ENCODE results near the gene ADAMTS16.
"Not testable (repeated sequence)": the region's sequence is repeated elsewhere in the genome, so short reads cannot be mapped to it uniquely, and the experiment has no call there.

The ADAMTS16 gene

GRCh38 chr5:5116956-5117355, 23.2 kb upstream of the ADAMTS16 start:
- H3K36me3 ChIP-seq (ENCODE audit: insufficient read depth, low read length), result no peaks in the 10 kb centered on the region
- H3K9ac ChIP-seq (ENCODE audit: insufficient read length), result no peak overlapping the region
- no peak for TF ChIP-seq POLR2AphosphoS5 (IDR thresholded peaks at IDR 0.05; ENCODE audit: borderline replicate concordance, low read depth, low read length)
- no peak for TF ChIP-seq EZH2 (IDR thresholded peaks at IDR 0.05)
- no peak for TF ChIP-seq FOXP2 (optimal IDR thresholded peaks at IDR 0.05; ENCODE audit: control extremely low read depth, extremely low read length, insufficient read depth)
- H3K27ac ChIP-seq, result no peak overlapping the region
- H3K4me3 ChIP-seq, result no peak overlapping the region
- no peaks in the 10 kb centered on the region for H3K9me3 ChIP-seq (ENCODE audit: low read depth, low read length)
- DNase-seq (ENCODE audit: low read depth, low spot score), result no peak

- Histone ChIP-seq H3K36me3 (ENCODE audit: insufficient read depth, low read length) (no peaks in the 10 kb centered on the region), H3K9ac (ENCODE audit: insufficient read length) (no peak overlapping the region), H3K27ac (no peak overlapping the region), H3K4me3 (no peak overlapping the region), H3K9me3 (ENCODE audit: low read depth, low read length) (no peaks in the 10 kb centered on the region)
- no peak for DNase-seq (ENCODE audit: low read depth, low spot score)
- TF ChIP-seq EZH2 (IDR thresholded peaks at IDR 0.05), result no peak
- TF ChIP-seq POLR2AphosphoS5 (IDR thresholded peaks at IDR 0.05; ENCODE audit: borderline replicate concordance, low read depth, low read length), result no peak
- TF ChIP-seq FOXP2 (optimal IDR thresholded peaks at IDR 0.05; ENCODE audit: control extremely low read depth, extremely low read length, insufficient read depth), result no peak
Measured at GRCh38 chr5:5122776-5123175, 17.4 kb upstream of the ADAMTS16 start.

- no peak overlapping the region for H3K27ac ChIP-seq
- H3K9me3 ChIP-seq (ENCODE audit: low read depth, low read length), result no peaks in the 10 kb centered on the region
- no peak overlapping the region for H3K9ac ChIP-seq (ENCODE audit: insufficient read length)
- TF ChIP-seq FOXP2 (optimal IDR thresholded peaks at IDR 0.05; ENCODE audit: control extremely low read depth, extremely low read length, insufficient read depth), result no peak
- TF ChIP-seq EZH2 (IDR thresholded peaks at IDR 0.05), result no peak
- no peak for TF ChIP-seq POLR2AphosphoS5 (IDR thresholded peaks at IDR 0.05; ENCODE audit: borderline replicate concordance, low read depth, low read length)
- no peaks in the 10 kb centered on the region for H3K36me3 ChIP-seq (ENCODE audit: insufficient read depth, low read length)
- DNase-seq (ENCODE audit: low read depth, low spot score), result no peak
- H3K4me3 ChIP-seq, result no peak overlapping the region
Measured at GRCh38 chr5:5124231-5124630, 15.9 kb upstream of the ADAMTS16 start.

GRCh38 chr5:5126444-5126843, 13.7 kb upstream of the ADAMTS16 start:
- Histone ChIP-seq H3K27ac (no peak overlapping the region), H3K9ac (ENCODE audit: insufficient read length) (no peak overlapping the region), H3K36me3 (ENCODE audit: insufficient read depth, low read length) (no peaks in the 10 kb centered on the region), H3K4me3 (no peak overlapping the region), H3K9me3 (ENCODE audit: low read depth, low read length) (no peaks in the 10 kb centered on the region)
- no peak for DNase-seq (ENCODE audit: low read depth, low spot score)
- TF ChIP-seq EZH2 (IDR thresholded peaks at IDR 0.05) (no peak), POLR2AphosphoS5 (IDR thresholded peaks at IDR 0.05; ENCODE audit: borderline replicate concordance, low read depth, low read length) (no peak)

- no peak overlapping the region for H3K4me3 ChIP-seq
- no peak overlapping the region for H3K27ac ChIP-seq
- DNase-seq (ENCODE audit: low read depth, low spot score), result no peak
- no peak overlapping the region for H3K9ac ChIP-seq (ENCODE audit: insufficient read length)
- no peaks in the 10 kb centered on the region for H3K36me3 ChIP-seq (ENCODE audit: insufficient read depth, low read length)
- no peak for TF ChIP-seq POLR2AphosphoS5 (IDR thresholded peaks at IDR 0.05; ENCODE audit: borderline replicate concordance, low read depth, low read length)
- TF ChIP-seq EZH2 (IDR thresholded peaks at IDR 0.05), result no peak
- no peak for TF ChIP-seq FOXP2 (optimal IDR thresholded peaks at IDR 0.05; ENCODE audit: control extremely low read depth, extremely low read length, insufficient read depth)
- no peaks in the 10 kb centered on the region for H3K9me3 ChIP-seq (ENCODE audit: low read depth, low read length)
Measured at GRCh38 chr5:5128766-5129165, 11.4 kb upstream of the ADAMTS16 start.

GRCh38 chr5:5132234-5132633, 7.9 kb upstream of the ADAMTS16 start:
- no peaks in the 10 kb centered on the region for H3K36me3 ChIP-seq (ENCODE audit: insufficient read depth, low read length)
- no peak for TF ChIP-seq FOXP2 (optimal IDR thresholded peaks at IDR 0.05; ENCODE audit: control extremely low read depth, extremely low read length, insufficient read depth)
- TF ChIP-seq EZH2 (IDR thresholded peaks at IDR 0.05), result no peak
- TF ChIP-seq POLR2AphosphoS5 (IDR thresholded peaks at IDR 0.05; ENCODE audit: borderline replicate concordance, low read depth, low read length), result no peak
- DNase-seq (ENCODE audit: low read depth, low spot score), result no peak
- H3K27ac ChIP-seq, result no peak overlapping the region
- H3K9ac ChIP-seq (ENCODE audit: insufficient read length), result no peak overlapping the region
- H3K9me3 ChIP-seq (ENCODE audit: low read depth, low read length), result no peaks in the 10 kb centered on the region
- no peak overlapping the region for H3K4me3 ChIP-seq

GRCh38 chr5:5132693-5133295, 7.3 kb upstream of the ADAMTS16 start:
- Histone ChIP-seq H3K36me3 (ENCODE audit: insufficient read depth, low read length) (no peaks in the 10 kb centered on the region), H3K9me3 (ENCODE audit: low read depth, low read length) (no peaks in the 10 kb centered on the region), H3K4me3 (no peak overlapping the region), H3K27ac (no peak overlapping the region), H3K9ac (ENCODE audit: insufficient read length) (no peak overlapping the region)
- no peak for DNase-seq (ENCODE audit: low read depth, low spot score)
- TF ChIP-seq EZH2 (IDR thresholded peaks at IDR 0.05) (no peak), FOXP2 (optimal IDR thresholded peaks at IDR 0.05; ENCODE audit: control extremely low read depth, extremely low read length, insufficient read depth) (no peak)

GRCh38 chr5:5134107-5134506, 6.0 kb upstream of the ADAMTS16 start:
- TF ChIP-seq EZH2 (IDR thresholded peaks at IDR 0.05) (no peak), POLR2AphosphoS5 (IDR thresholded peaks at IDR 0.05; ENCODE audit: borderline replicate concordance, low read depth, low read length) (no peak)
- DNase-seq (ENCODE audit: low read depth, low spot score), result no peak
- no peak overlapping the region for H3K27ac ChIP-seq

GRCh38 chr5:5135957-5136676, 4.0 kb upstream of the ADAMTS16 start:
- TF ChIP-seq FOXP2 (optimal IDR thresholded peaks at IDR 0.05; ENCODE audit: control extremely low read depth, extremely low read length, insufficient read depth) (no peak), EZH2 (IDR thresholded peaks at IDR 0.05) (no peak), POLR2AphosphoS5 (IDR thresholded peaks at IDR 0.05; ENCODE audit: borderline replicate concordance, low read depth, low read length) (no peak)
- H3K9ac ChIP-seq (ENCODE audit: insufficient read length), result no peak overlapping the region
- H3K9me3 ChIP-seq (ENCODE audit: low read depth, low read length), result no peaks in the 10 kb centered on the region
- no peaks in the 10 kb centered on the region for H3K36me3 ChIP-seq (ENCODE audit: insufficient read depth, low read length)
- no peak overlapping the region for H3K4me3 ChIP-seq
- H3K27ac ChIP-seq, result no peak overlapping the region
- DNase-seq (ENCODE audit: low read depth, low spot score), result no peak

More at GRCh38 chr5:5134107-5134506, 6.0 kb upstream of the ADAMTS16 start:
- no peaks in the 10 kb centered on the region for H3K36me3 ChIP-seq (ENCODE audit: insufficient read depth, low read length)
- H3K9ac ChIP-seq (ENCODE audit: insufficient read length), result no peak overlapping the region
- no peaks in the 10 kb centered on the region for H3K9me3 ChIP-seq (ENCODE audit: low read depth, low read length)
- H3K4me3 ChIP-seq, result no peak overlapping the region

GRCh38 chr5:5137851-5138250, 2.3 kb upstream of the ADAMTS16 start:
- not testable (repeated sequence) for H3K36me3 ChIP-seq (ENCODE audit: insufficient read depth, low read length); DNase-seq (ENCODE audit: low read depth, low spot score); H3K27ac ChIP-seq; H3K9ac ChIP-seq (ENCODE audit: insufficient read length); H3K4me3 ChIP-seq; H3K9me3 ChIP-seq (ENCODE audit: low read depth, low read length)
